Stomach (tissue), 9 donors: ENCODE results near the gene MAP3K5. TPM values are rescaled to one million over a fixed set of nuclear protein-coding genes. Genes with fewer than 3 reads are reported as not detected.

Source experiments
- DNase-seq, 2 donors: peaks; one replicate each; pipeline versions ENCODE4 v3.0.0 to v3.0.0-alpha.2; 2013 to 2019
- H3K27ac ChIP-seq, 5 donors: fragments of 200-600 bp in 4 of 5; sonication (generic) in 4 of 5; one replicate each; pipeline ENCODE4 v1.5.1; 2013 to 2019; ENCODE audit warnings: mild to moderate bottlenecking in 1 of 5, moderate library complexity in 1 of 5
- H3K27me3 ChIP-seq, 3 donors: fragments of 200-600 bp; sonication (generic); one replicate each; pipeline ENCODE4 v1.5.1; 2017 to 2019; ENCODE audit warnings: mixed run types in 1 of 3
- H3K36me3 ChIP-seq, 4 donors: fragments of 200-600 bp; sonication (generic); 1 replicate in 3 of 4; 2 replicates in 1 of 4; pipeline ENCODE4 v1.5.1; 2016 to 2019
- H3K4me1 ChIP-seq, 4 donors: fragments of 200-600 bp; sonication (generic); one replicate each; pipeline ENCODE4 v1.5.1; 2016 to 2019
- H3K4me3 ChIP-seq, 4 donors: fragments of 200-600 bp; sonication (generic) in 3 of 4; one replicate each; pipeline ENCODE4 v1.5.1; 2016 to 2019; ENCODE audit warnings: mild to moderate bottlenecking in 1 of 4
- H3K9me3 ChIP-seq, 4 donors: fragments of 200-600 bp; sonication (generic); one replicate each; pipeline ENCODE4 v1.5.1; 2016 to 2019
- EP300 ChIP-seq: sonication (generic); formaldehyde crosslinking; IDR thresholded peaks from one replicate; pipeline ENCODE4 v1.6.1; 2017; ENCODE audit warnings: antibody characterized with exemption
- POLR2A ChIP-seq, 4 donors: fragments of 450-650 bp; IDR thresholded peaks; one replicate each; pipeline ENCODE4 v1.6.1; 2016; ENCODE audit warnings: antibody characterized with exemption in 4 of 4, control low read depth in 2 of 4, mild to moderate bottlenecking in 1 of 4, moderate library complexity in 1 of 4
- POLR2AphosphoS5 ChIP-seq, 3 donors: sonication (generic); formaldehyde crosslinking; IDR thresholded peaks; one replicate each; pipeline ENCODE4 v1.6.1; 2016; ENCODE audit warnings: antibody characterized with exemption in 3 of 3
- WGBS, 5 donors: extraction: QIAGEN DNeasy Blood & Tissue Kit in 3 of 5; methylation state at CpG; one replicate each; pipeline versions ENCODE4 v1.1.5 to v1.1.7; 2013 to 2018; 5-methylcytosine and 5-hydroxymethylcytosine counted together
- intact Hi-C: fragments of 100-400 bp; cut with DNase I; formaldehyde crosslinking; loops from one replicate; pipeline ENCODE4 v1.15.1; 2023; ENCODE audit warnings: low total_unique reads
- polyA plus RNA-seq, 3 donors: library from polyadenylated mRNA; stranded (reverse); fragments of 200-250 nt; gene quantifications; one replicate each; pipeline ENCODE4 v1.2.3, GENCODE V29; 2013
- total RNA-seq, 5 donors: library from RNA; depleted of rRNA; stranded (reverse); fragments of >200 nt; gene quantifications; one replicate each; pipeline versions ENCODE4 v1.1.0 to v1.2.3, GENCODE V29; 2014 to 2016
- TF ChIP-seq, protein P1 (sequence below), 7 experiments: fragments of 450-650 bp in 4 of 7; fragments of 200-600 bp in 3 of 7; sonication (generic) in 3 of 7; IDR thresholded peaks; one replicate each; pipeline ENCODE4 v1.5.1; 2016 to 2019; ENCODE audit warnings: antibody characterized with exemption in 7 of 7, control low read depth in 2 of 7, mild to moderate bottlenecking in 1 of 7
- donor health status: healthy with polysubstance abuse.
- donor health status: Bipolar disorder and iron deficiency.
- donor health status: healthy.

MAP3K5 gene
- total and polyA plus RNA-seq, 8 donors: 4.9 to 40.3 (median 23.6) TPM

DNA sequence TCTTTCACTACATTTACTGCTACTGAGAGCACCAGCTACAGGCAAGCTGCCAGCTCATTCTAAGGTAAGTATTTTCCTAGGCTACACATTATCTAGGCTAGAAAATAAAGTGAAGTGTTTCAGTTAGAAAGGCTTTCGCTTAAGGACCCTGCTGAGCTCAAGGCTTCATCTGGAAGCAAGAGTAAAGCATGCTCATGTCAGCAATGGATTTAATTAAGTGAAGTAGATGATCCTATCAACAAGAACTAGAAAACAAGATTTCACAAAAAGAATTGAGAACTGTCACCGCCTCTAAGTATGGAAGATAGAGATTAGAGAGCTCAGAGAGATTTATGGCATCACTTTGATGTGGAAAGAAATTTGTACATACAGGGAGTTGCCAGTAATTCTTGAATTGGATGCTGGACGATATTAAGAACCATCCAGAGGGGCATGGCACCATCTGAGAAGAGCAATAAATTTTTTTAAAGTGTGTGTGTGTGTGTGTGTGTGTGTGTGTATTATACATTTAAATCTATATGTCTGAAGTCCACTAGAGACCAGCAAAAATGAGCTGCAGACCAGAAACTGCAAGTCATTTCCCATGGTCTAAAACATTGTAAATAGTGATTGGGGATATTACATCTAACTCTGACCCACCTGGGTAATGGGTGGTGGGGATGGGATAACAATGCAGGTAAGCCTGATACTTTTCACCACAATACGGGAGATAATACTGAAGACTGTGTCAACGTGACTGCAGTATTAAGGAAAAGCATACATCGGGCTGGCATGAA, 136.8 kb downstream of the MAP3K5 start:
- no peak for DNase-seq
- TF ChIP-seq EP300 (no peak), POLR2AphosphoS5 (IDR thresholded peaks at IDR 0.05) (no peak), POLR2A (IDR thresholded peaks at IDR 0.05) (no peak)
- TF ChIP-seq, protein P1, sequence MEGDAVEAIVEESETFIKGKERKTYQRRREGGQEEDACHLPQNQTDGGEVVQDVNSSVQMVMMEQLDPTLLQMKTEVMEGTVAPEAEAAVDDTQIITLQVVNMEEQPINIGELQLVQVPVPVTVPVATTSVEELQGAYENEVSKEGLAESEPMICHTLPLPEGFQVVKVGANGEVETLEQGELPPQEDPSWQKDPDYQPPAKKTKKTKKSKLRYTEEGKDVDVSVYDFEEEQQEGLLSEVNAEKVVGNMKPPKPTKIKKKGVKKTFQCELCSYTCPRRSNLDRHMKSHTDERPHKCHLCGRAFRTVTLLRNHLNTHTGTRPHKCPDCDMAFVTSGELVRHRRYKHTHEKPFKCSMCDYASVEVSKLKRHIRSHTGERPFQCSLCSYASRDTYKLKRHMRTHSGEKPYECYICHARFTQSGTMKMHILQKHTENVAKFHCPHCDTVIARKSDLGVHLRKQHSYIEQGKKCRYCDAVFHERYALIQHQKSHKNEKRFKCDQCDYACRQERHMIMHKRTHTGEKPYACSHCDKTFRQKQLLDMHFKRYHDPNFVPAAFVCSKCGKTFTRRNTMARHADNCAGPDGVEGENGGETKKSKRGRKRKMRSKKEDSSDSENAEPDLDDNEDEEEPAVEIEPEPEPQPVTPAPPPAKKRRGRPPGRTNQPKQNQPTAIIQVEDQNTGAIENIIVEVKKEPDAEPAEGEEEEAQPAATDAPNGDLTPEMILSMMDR (IDR thresholded peaks at IDR 0.05): no peak
- WGBS, 5 donors: 77 to 83% (median 80%) methylated on average over 6 of the region's 6 CpGs
- no peaks in the 10 kb centered on the region for H3K4me1 ChIP-seq
- H3K4me3 ChIP-seq: no peak overlapping the region
- H3K27me3 ChIP-seq: no peaks in the 10 kb centered on the region
- H3K36me3 ChIP-seq: peaks cover 0 to 73% (median 47%) of the 10 kb centered on the region in 4 donors
- intact Hi-C loops: no loop called here
- no peak overlapping the region for H3K27ac ChIP-seq
- H3K9me3 ChIP-seq: no peaks in the 10 kb centered on the region

DNA sequence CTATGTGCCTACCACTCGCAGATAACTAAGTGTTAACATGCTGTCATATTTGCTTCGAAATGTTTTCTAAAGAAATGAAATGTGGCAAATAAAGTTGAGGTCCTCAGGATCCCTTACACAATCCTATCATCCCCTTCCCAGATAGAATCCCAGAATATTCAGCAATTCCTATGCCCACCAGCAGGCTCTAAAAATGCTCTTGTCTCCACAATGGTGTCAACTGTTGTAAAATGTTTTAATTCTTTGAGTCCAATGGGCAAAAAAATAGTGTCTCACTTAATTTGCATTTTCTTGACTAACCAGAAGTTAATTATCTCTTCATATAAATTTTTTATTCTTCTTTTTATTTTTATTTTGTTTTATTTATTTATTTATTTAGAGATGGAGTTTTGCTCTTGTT, 138.2 kb downstream of the MAP3K5 start:
- no peaks in the 10 kb centered on the region for H3K4me1 ChIP-seq
- H3K4me3 ChIP-seq: no peak overlapping the region
- 63 to 91% (median 82%) methylated on average over 2 of the region's 2 CpGs for WGBS, 5 donors
- peaks cover 0 to 77% (median 56%) of the 10 kb centered on the region in 4 donors for H3K36me3 ChIP-seq
- no peaks in the 10 kb centered on the region for H3K9me3 ChIP-seq
- TF ChIP-seq POLR2A (IDR thresholded peaks at IDR 0.05) (no peak), POLR2AphosphoS5 (IDR thresholded peaks at IDR 0.05) (no peak), EP300 (no peak)
- TF ChIP-seq, protein P1 (IDR thresholded peaks at IDR 0.05): no peak
- intact Hi-C loops: no loop called here
- H3K27me3 ChIP-seq: no peaks in the 10 kb centered on the region
- no peak for DNase-seq
- no peak overlapping the region for H3K27ac ChIP-seq

DNA sequence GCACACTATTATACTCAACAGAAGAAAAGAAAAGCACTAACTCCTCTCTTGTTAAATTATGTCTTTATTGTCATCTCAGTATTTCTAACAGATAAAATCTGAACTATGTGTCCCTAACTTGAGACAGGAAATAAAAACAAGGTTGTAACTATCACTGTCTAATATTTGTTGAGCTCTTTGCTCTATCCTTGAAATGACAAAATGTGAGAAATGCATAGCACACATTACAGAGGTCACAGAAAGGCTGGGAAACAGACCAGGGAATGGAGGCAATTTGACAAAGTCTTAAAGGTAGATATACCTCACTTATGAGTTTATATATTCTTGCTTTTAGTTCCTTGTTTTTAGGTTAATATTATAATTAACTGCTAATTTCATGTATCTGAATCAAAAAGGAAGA, 139.6 kb downstream of the MAP3K5 start:
- TF ChIP-seq, protein P1 (IDR thresholded peaks at IDR 0.05): no peak
- TF ChIP-seq POLR2AphosphoS5 (IDR thresholded peaks at IDR 0.05): no peak
- no peak for TF ChIP-seq POLR2A (IDR thresholded peaks at IDR 0.05)
- no peak for TF ChIP-seq EP300
- H3K36me3 ChIP-seq: peaks cover 0 to 69% (median 46%) of the 10 kb centered on the region in 4 donors
- no peak overlapping the region for H3K27ac ChIP-seq
- peaks cover 0 to 11% (median 7%) of the 10 kb centered on the region in 4 donors for H3K4me1 ChIP-seq
- no peak for DNase-seq
- H3K4me3 ChIP-seq: no peak overlapping the region
- no peaks in the 10 kb centered on the region for H3K9me3 ChIP-seq
- H3K27me3 ChIP-seq: no peaks in the 10 kb centered on the region
- intact Hi-C loops: no loop called here

DNA sequence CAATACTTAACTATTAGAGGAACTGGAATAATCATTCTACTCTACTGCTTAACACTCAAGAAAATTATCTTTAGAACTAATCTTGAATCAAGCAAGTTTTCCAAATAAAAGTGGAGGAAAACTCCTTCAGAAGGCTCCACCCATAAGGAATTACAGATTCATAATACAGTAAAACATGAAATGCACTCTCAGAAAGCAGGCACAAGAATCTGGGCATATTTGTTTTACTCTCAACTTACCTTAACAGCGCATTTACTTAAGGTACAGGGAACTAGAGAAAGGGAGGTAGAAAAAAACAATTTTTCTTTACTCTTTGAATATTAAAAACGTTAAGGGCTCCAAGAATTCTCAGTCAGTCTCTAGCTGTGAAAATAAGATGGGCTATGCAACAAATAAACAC, 140.3 kb downstream of the MAP3K5 start:
- H3K36me3 ChIP-seq: peaks cover 0 to 63% (median 40%) of the 10 kb centered on the region in 4 donors
- no peaks in the 10 kb centered on the region for H3K9me3 ChIP-seq
- H3K4me1 ChIP-seq: peaks cover 2 to 18% (median 12%) of the 10 kb centered on the region in 4 donors
- intact Hi-C loops: no loop called here
- no peaks in the 10 kb centered on the region for H3K27me3 ChIP-seq
- no peak for TF ChIP-seq POLR2AphosphoS5 (IDR thresholded peaks at IDR 0.05)
- TF ChIP-seq EP300: no peak
- TF ChIP-seq POLR2A (IDR thresholded peaks at IDR 0.05): no peak
- TF ChIP-seq, protein P1 (IDR thresholded peaks at IDR 0.05): no peak
- no peak overlapping the region for H3K4me3 ChIP-seq
- DNase-seq: no peak
- no peak overlapping the region for H3K27ac ChIP-seq
- 55 to 68% (median 65%) methylated on average over 2 of the region's 2 CpGs for WGBS, 5 donors
